Nephron (organoid): Measurements from ENCODE around the gene MGST2.

ENCODE experiments used
- H3K27ac Mint-ChIP-seq, 3 experiments: 2 replicates each; pipeline ENCODE4 v1.8.0; 2020; ENCODE audit warnings: mixed read lengths in 3 of 3, mild to moderate bottlenecking in 2 of 3, moderate library complexity in 1 of 3
- H3K27me3 Mint-ChIP-seq: 2 replicates; pipeline ENCODE4 v1.8.0; 2021; ENCODE audit warnings: low read depth, mild to moderate bottlenecking, moderate library complexity, mixed read lengths
- H3K36me3 Mint-ChIP-seq: 2 replicates; pipeline ENCODE4 v1.8.0; 2020; ENCODE audit warnings: low read depth, mixed read lengths
- H3K4me1 Mint-ChIP-seq: 2 replicates; pipeline ENCODE4 v1.8.0; 2020; ENCODE audit warnings: mixed read lengths
- H3K4me3 Mint-ChIP-seq, 3 experiments: 2 replicates each; pipeline ENCODE4 v1.8.0; 2020; ENCODE audit warnings: mild to moderate bottlenecking in 3 of 3, mixed read lengths in 3 of 3, moderate library complexity in 2 of 3
- H3K9me3 Mint-ChIP-seq: 2 replicates; pipeline ENCODE4 v1.8.0; 2020; ENCODE audit warnings: mixed read lengths
- CTCF ChIP-seq, 3 experiments: fragments of 200-600 bp; sonication (generic); IDR thresholded peaks; one replicate each; pipeline ENCODE4 v1.5.0; 2021; ENCODE audit warnings: antibody characterized with exemption in 3 of 3; ENCODE audit not compliant: unreplicated experiment in 3 of 3

MGST2 gene

GRCh38 chr4:139664442-139664841 is 1.2 kb upstream of the MGST2 start:
- Mint-ChIP-seq H3K9me3 (no peaks in the 10 kb centered on the region), H3K4me1 (peaks cover 44% of the 10 kb centered on the region), H3K27me3 (no peaks in the 10 kb centered on the region), H3K36me3 (no peaks in the 10 kb centered on the region), H3K4me3 (peak overlapping the region in 2 of 3 experiments; percentile 16 to 28), H3K27ac (peak overlapping the region in 2 of 3 experiments; percentile 69 to 70)
- no peak for TF ChIP-seq CTCF (IDR thresholded peaks at IDR 0.05; ENCODE audit: unreplicated experiment in 3 of 3)

GRCh38 chr4:139665079-139665689 is 435 bp upstream of the MGST2 start:
- H3K4me1 Mint-ChIP-seq: peaks cover 40% of the 10 kb centered on the region
- TF ChIP-seq CTCF (IDR thresholded peaks at IDR 0.05; ENCODE audit: unreplicated experiment in 3 of 3): no peak
- H3K27me3 Mint-ChIP-seq: no peaks in the 10 kb centered on the region
- peak overlapping the region; percentile 76 to 89 (median 87) for H3K4me3 Mint-ChIP-seq
- H3K9me3 Mint-ChIP-seq: no peaks in the 10 kb centered on the region
- peak overlapping the region; percentile 97 to 98 (median 98) for H3K27ac Mint-ChIP-seq
- H3K36me3 Mint-ChIP-seq: no peaks in the 10 kb centered on the region

GRCh38 chr4:139666735-139667281 is 1.2 kb downstream of the MGST2 start:
- no peak for TF ChIP-seq CTCF (IDR thresholded peaks at IDR 0.05; ENCODE audit: unreplicated experiment in 3 of 3)
- no peaks in the 10 kb centered on the region for H3K27me3 Mint-ChIP-seq
- peak overlapping the region; percentile 76 to 89 (median 87) for H3K4me3 Mint-ChIP-seq
- H3K4me1 Mint-ChIP-seq: peaks cover 35% of the 10 kb centered on the region
- H3K9me3 Mint-ChIP-seq: no peaks in the 10 kb centered on the region
- peaks cover 3% of the 10 kb centered on the region for H3K36me3 Mint-ChIP-seq
- peak overlapping the region; percentile 97 to 98 (median 98) for H3K27ac Mint-ChIP-seq

- Mint-ChIP-seq H3K27ac (peak overlapping the region; percentile 97 to 98 (median 98)), H3K36me3 (peaks cover 8% of the 10 kb centered on the region), H3K4me3 (peak overlapping the region in 2 of 3 experiments; percentile 30 to 61), H3K4me1 (peaks cover 35% of the 10 kb centered on the region), H3K9me3 (no peaks in the 10 kb centered on the region), H3K27me3 (no peaks in the 10 kb centered on the region)
- TF ChIP-seq CTCF (IDR thresholded peaks at IDR 0.05; ENCODE audit: unreplicated experiment in 3 of 3): no peak
Measured at GRCh38 chr4:139668036-139668435, 2.4 kb downstream of the MGST2 start.

- peak overlapping the region; percentile 14 to 98 (median 26) for H3K27ac Mint-ChIP-seq
Measured at GRCh38 chr4:139668658-139669201, 3.1 kb downstream of the MGST2 start.

More at GRCh38 chr4:139668658-139669201, 3.1 kb downstream of the MGST2 start:
- no peaks in the 10 kb centered on the region for H3K27me3 Mint-ChIP-seq
- TF ChIP-seq CTCF (IDR thresholded peaks at IDR 0.05; ENCODE audit: unreplicated experiment in 3 of 3): no peak
- no peaks in the 10 kb centered on the region for H3K9me3 Mint-ChIP-seq
- peaks cover 9% of the 10 kb centered on the region for H3K36me3 Mint-ChIP-seq
- H3K4me3 Mint-ChIP-seq: peak overlapping the region in 1 of 3 experiments; percentile 38
- peaks cover 35% of the 10 kb centered on the region for H3K4me1 Mint-ChIP-seq
